Kidney (tissue), 14 donors: ENCODE measurements around the gene SPG21. TPM values are rescaled to one million over a fixed set of nuclear protein-coding genes. Genes with fewer than 3 reads are reported as not detected.

Experiments used
- DNase-seq, 5 donors: peaks; one replicate each; pipeline ENCODE4 v3.0.0-alpha.2; 2013 to 2020
- FAIRE-seq: peaks from 2 replicates; lab custom pipeline; 2012; peaks lifted over from hg19 to GRCh38; lab: Jason Lieb, UNC
- H3K27ac ChIP-seq, 2 donors: one replicate each; pipeline ENCODE4 v1.7.0; 2013; ENCODE audit warnings: low read depth in 2 of 2, low read length in 2 of 2, inconsistent platforms in 1 of 2
- H3K27me3 ChIP-seq: one replicate; pipeline ENCODE4 v1.7.1; 2013; ENCODE audit warnings: low read length, inconsistent platforms; ENCODE audit not compliant: control insufficient read depth, insufficient read depth
- H3K36me3 ChIP-seq, 3 donors: one replicate each; pipeline versions ENCODE4 v1.7.0 to v1.7.1; 2013; ENCODE audit warnings: low read length in 3 of 3, control low read depth in 1 of 3, inconsistent platforms in 1 of 3; ENCODE audit not compliant: insufficient read depth in 3 of 3, control insufficient read depth in 2 of 3
- H3K4me1 ChIP-seq, 3 donors: one replicate each; pipeline versions ENCODE4 v1.7.0 to v1.7.1; 2013; ENCODE audit warnings: low read length in 3 of 3, inconsistent platforms in 1 of 3, low read depth in 1 of 3; ENCODE audit not compliant: control insufficient read depth in 2 of 3, insufficient read depth in 2 of 3
- H3K4me3 ChIP-seq, 3 donors: one replicate each; pipeline versions ENCODE4 v1.7.0 to v1.8.1; 2013; ENCODE audit warnings: low read length in 3 of 3, control low read depth in 1 of 3, inconsistent platforms in 1 of 3
- H3K9ac ChIP-seq, 3 donors: one replicate each; pipeline versions ENCODE4 v1.7.0 to v1.7.1; 2013; ENCODE audit warnings: low read length in 3 of 3, control low read depth in 1 of 3, inconsistent platforms in 1 of 3
- H3K9me3 ChIP-seq, 3 donors: one replicate each; pipeline versions ENCODE4 v1.7.0 to v1.7.1; 2013; ENCODE audit warnings: low read length in 3 of 3, control low read depth in 1 of 3, inconsistent platforms in 1 of 3; ENCODE audit not compliant: control insufficient read depth in 2 of 3, insufficient read depth in 1 of 3
- CTCF ChIP-seq: IDR thresholded peaks from 3 replicates; pipeline ENCODE4 v1.5.1; 2012; ENCODE audit warnings: mild to moderate bottlenecking, moderate library complexity, borderline replicate concordance; ENCODE audit not compliant: insufficient read depth; ENCODE audit errors: extremely low read depth
- intact Hi-C: fragments of 100-400 bp; cut with DNase I; formaldehyde crosslinking; loops from one replicate; pipeline ENCODE4 v1.11.1; 2022
- polyA plus RNA-seq: library from polyadenylated mRNA; stranded (reverse); fragments of 350-450 nt; fragmentation: Illumina TruSeq; extraction: RNeasy Lipid Tissue Mini Kit (QIAGEN cat#74804); gene quantifications from one replicate; pipeline ENCODE4 v1.2.3, GENCODE V29; 2014; ENCODE audit warnings: low read depth, low replicate concordance; ENCODE audit not compliant: insufficient read depth
- total RNA-seq: library from RNA; stranded (reverse); fragmentation: NEBNext Ultra II Directional; extraction: Animal tissue kit (Norgen Biotek cat#: 25700); gene quantifications from one replicate; pipeline ENCODE4 v1.2.1, GENCODE V29; 2021
- donor health status: control.
- donor health status: control.
- donor health status: control.
- donor health status: control.
- donor health status: control.
- donor health status: DM: yes; HTN: yes; CAD: no.
- donor health status: Normal renal cell carcinoma (clear cell type).

The SPG21 gene
- total and polyA plus RNA-seq, 2 donors from 2014 or later, result 82.8 to 115 TPM

GRCh38 chr15:64961013-64961412 lies 28.7 kb downstream of the SPG21 start:
- no peak for DNase-seq
- Histone ChIP-seq H3K36me3 (peaks cover 10 to 65% (median 27%) of the 10 kb centered on the region in 3 donors), H3K4me3 (no peak overlapping the region), H3K4me1 (no peaks in the 10 kb centered on the region), H3K9me3 (no peaks in the 10 kb centered on the region), H3K9ac (no peak overlapping the region), H3K27me3 (no peaks in the 10 kb centered on the region), H3K27ac (no peak overlapping the region)
- intact Hi-C loops, result no loop called here
- TF ChIP-seq CTCF, result no peak
- no peak for FAIRE-seq

GRCh38 chr15:64960153-64960552 lies 29.6 kb downstream of the SPG21 start:
- FAIRE-seq (no peak), DNase-seq (no peak)
- TF ChIP-seq CTCF, result no peak
- peaks cover 10 to 68% (median 24%) of the 10 kb centered on the region in 3 donors for H3K36me3 ChIP-seq
- H3K27me3 ChIP-seq, result no peaks in the 10 kb centered on the region
- H3K9ac ChIP-seq, result no peak overlapping the region
- H3K4me1 ChIP-seq, result no peaks in the 10 kb centered on the region
- no peaks in the 10 kb centered on the region for H3K9me3 ChIP-seq
- intact Hi-C loops, result no loop called here
- no peak overlapping the region for H3K27ac ChIP-seq
- H3K4me3 ChIP-seq, result no peak overlapping the region

GRCh38 chr15:64959128-64959527 lies 30.6 kb downstream of the SPG21 start:
- Histone ChIP-seq H3K4me1 (no peaks in the 10 kb centered on the region), H3K27ac (no peak overlapping the region), H3K9ac (no peak overlapping the region), H3K36me3 (peaks cover 8 to 63% (median 14%) of the 10 kb centered on the region in 3 donors), H3K27me3 (no peaks in the 10 kb centered on the region), H3K4me3 (no peak overlapping the region), H3K9me3 (no peaks in the 10 kb centered on the region)
- no peak for TF ChIP-seq CTCF
- DNase-seq (no peak), FAIRE-seq (no peak)
- intact Hi-C loops, result no loop called here

- Histone ChIP-seq H3K27me3 (no peaks in the 10 kb centered on the region), H3K4me1 (no peaks in the 10 kb centered on the region), H3K4me3 (no peak overlapping the region), H3K9me3 (no peaks in the 10 kb centered on the region), H3K27ac (no peak overlapping the region), H3K9ac (no peak overlapping the region), H3K36me3 (peaks cover 2 to 23% (median 4%) of the 10 kb centered on the region in 3 donors)
- DNase-seq (no peak), FAIRE-seq (no peak)
- no peak for TF ChIP-seq CTCF
- intact Hi-C loops, result no loop called here
Measured at GRCh38 chr15:64954395-64954794, 35.3 kb downstream of the SPG21 start.
